Measurements from ENCODE around the gene TSPEAR. TPM values are rescaled to one million over a fixed set of nuclear protein-coding genes. Genes with fewer than 3 reads are reported as not detected.

Gene TSPEAR
- total and polyA plus RNA-seq, 9 of the 15 experiments (the other 6 are each of a cell fraction or from before 2014, with no cell fraction given): not detected

GRCh38 chr21:44650973-44651675, 60.2 kb downstream of the TSPEAR start (continued):
- no peak for TF ChIP-seq ZNF717 (CRISPR knock-in tag; IDR thresholded peaks at IDR 0.05)
- TF ChIP-seq, protein P1, sequence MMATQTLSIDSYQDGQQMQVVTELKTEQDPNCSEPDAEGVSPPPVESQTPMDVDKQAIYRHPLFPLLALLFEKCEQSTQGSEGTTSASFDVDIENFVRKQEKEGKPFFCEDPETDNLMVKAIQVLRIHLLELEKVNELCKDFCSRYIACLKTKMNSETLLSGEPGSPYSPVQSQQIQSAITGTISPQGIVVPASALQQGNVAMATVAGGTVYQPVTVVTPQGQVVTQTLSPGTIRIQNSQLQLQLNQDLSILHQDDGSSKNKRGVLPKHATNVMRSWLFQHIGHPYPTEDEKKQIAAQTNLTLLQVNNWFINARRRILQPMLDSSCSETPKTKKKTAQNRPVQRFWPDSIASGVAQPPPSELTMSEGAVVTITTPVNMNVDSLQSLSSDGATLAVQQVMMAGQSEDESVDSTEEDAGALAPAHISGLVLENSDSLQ (IDR thresholded peaks at IDR 0.05): no peak
- no peak for TF ChIP-seq ZNF354B (CRISPR knock-in tag; IDR thresholded peaks at IDR 0.05)

DNA sequence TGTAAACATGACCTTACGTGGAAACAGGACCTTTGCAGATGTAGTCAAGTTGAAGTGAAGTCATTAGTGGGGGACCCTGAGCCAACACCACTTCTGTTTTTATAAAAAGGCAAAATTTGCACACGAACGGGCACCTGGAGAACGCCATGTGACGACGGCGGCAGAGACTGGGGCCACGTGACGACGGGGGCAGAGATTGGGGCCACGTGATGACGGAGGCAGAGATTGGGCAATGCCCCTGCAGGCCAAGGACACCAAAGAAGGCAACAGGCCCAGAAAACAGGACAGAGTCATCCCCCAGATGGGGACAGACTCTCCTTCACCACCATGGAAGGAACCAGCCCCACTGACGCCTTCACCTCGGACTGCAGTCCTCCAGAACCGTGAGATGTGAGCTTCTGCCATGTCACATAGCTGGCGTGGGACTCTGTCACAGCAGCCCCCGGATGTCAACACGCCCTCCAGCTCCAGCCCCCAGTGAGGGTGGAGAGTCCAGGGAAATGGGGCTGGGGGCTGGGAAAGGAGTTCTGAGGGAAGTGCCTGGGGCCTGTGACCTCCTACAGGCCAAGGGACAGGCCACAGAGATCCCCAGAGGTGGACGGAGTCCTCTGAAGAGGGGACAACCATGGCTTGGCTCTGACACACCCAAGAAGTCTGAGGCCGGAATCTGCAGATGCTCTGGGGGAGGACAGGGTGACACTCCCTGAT, 61.0 kb downstream of the TSPEAR start:
- CTCF ChIA-PET (ENCODE audit: low intra/inter-chr PET ratio): no interaction called here
- in situ Hi-C loops (cut with MboI): no loop called here
- no peak overlapping the region for H3K9ac ChIP-seq (ENCODE audit: insufficient read depth in 1 of 2, low read depth in 2 of 2, low read length in 2 of 2)
- H3K9me3 ChIP-seq (replicated peaks; ENCODE audit: control insufficient read depth, insufficient read depth, low read depth, low read length): no peaks in the 10 kb centered on the region
- H2AFZ ChIP-seq (ENCODE audit: low read depth, low read length): no peak overlapping the region
- H3K36me3 ChIP-seq (ENCODE audit: control insufficient read depth, insufficient read depth, low read length): no peaks in the 10 kb centered on the region
- no TSS peak for BruUV-seq (replicated peaks)
- FAIRE-seq (no peak), ATAC-seq (no peak), DNase-seq (ENCODE audit: extremely low read depth in 1 of 4, low spot score in 3 of 4) (no peak)
- WGBS (ENCODE audit: insufficient coverage, low coverage, missing lambda C conversion rate): 1% methylated on average over 20 of the region's 20 CpGs
- POLR2A ChIA-PET: interaction anchor here (0.6 to 1.2 kb wide), 4 partner anchors 13 to 1131 kb away, joined by 3 to 4 read pairs (median 4); partner anchors contain the start of genes KRTAP10-10 and KRTAP12-1
- H3K4me2 ChIP-seq (ENCODE audit: insufficient read depth, low read length): no peak overlapping the region
- intact Hi-C loops (cut with micrococcal nuclease): no loop called here
- no peaks in the 10 kb centered on the region for H4K20me1 ChIP-seq (replicated peaks; ENCODE audit: control insufficient read depth, insufficient read depth, low read length)
- H3K79me2 ChIP-seq (ENCODE audit: control insufficient read depth, insufficient read depth, low read length): no peaks in the 10 kb centered on the region
- no peak overlapping the region for H3K4me3 ChIP-seq
- H3K4me1 ChIP-seq (replicated peaks in 1 of 2; ENCODE audit: control insufficient read depth in 2 of 2, insufficient read depth in 2 of 2, low read length in 2 of 2): peaks cover 0 to 6% of the 10 kb centered on the region in 2 experiments; a peak in 2 of 5 replicates
- peaks cover 13 to 74% of the 10 kb centered on the region in 2 experiments; a peak in 4 of 5 replicates for H3K27me3 ChIP-seq (ENCODE audit: control insufficient read depth in 2 of 2, insufficient read depth in 2 of 2, low read length in 2 of 2)
- H3K27ac ChIP-seq (ENCODE audit: extremely low read depth, low read depth, low read length): no peak overlapping the region
- H3K9me1 ChIP-seq (ENCODE audit: control insufficient read depth, insufficient read depth, low read length): no peaks in the 10 kb centered on the region
- TF ChIP-seq CEBPB (tag; IDR thresholded peaks at IDR 0.05) (0 out of 2 replicates have a peak, but pooled peaks have one; percentile 16), USF2 (CRISPR knock-in tag; IDR thresholded peaks at IDR 0.05) (peak; percentile 61), RAD51 (IDR thresholded peaks at IDR 0.05; ENCODE audit: borderline replicate concordance, low read depth) (peak; percentile 61; the same call in 1 of the 2 replicates)
- TF ChIP-seq, protein P2, sequence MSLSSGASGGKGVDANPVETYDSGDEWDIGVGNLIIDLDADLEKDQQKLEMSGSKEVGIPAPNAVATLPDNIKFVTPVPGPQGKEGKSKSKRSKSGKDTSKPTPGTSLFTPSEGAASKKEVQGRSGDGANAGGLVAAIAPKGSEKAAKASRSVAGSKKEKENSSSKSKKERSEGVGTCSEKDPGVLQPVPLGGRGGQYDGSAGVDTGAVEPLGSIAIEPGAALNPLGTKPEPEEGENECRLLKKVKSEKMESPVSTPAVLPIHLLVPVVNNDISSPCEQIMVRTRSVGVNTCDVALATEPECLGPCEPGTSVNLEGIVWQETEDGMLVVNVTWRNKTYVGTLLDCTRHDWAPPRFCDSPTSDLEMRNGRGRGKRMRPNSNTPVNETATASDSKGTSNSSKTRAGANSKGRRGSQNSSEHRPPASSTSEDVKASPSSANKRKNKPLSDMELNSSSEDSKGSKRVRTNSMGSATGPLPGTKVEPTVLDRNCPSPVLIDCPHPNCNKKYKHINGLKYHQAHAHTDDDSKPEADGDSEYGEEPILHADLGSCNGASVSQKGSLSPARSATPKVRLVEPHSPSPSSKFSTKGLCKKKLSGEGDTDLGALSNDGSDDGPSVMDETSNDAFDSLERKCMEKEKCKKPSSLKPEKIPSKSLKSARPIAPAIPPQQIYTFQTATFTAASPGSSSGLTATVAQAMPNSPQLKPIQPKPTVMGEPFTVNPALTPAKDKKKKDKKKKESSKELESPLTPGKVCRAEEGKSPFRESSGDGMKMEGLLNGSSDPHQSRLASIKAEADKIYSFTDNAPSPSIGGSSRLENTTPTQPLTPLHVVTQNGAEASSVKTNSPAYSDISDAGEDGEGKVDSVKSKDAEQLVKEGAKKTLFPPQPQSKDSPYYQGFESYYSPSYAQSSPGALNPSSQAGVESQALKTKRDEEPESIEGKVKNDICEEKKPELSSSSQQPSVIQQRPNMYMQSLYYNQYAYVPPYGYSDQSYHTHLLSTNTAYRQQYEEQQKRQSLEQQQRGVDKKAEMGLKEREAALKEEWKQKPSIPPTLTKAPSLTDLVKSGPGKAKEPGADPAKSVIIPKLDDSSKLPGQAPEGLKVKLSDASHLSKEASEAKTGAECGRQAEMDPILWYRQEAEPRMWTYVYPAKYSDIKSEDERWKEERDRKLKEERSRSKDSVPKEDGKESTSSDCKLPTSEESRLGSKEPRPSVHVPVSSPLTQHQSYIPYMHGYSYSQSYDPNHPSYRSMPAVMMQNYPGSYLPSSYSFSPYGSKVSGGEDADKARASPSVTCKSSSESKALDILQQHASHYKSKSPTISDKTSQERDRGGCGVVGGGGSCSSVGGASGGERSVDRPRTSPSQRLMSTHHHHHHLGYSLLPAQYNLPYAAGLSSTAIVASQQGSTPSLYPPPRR (CRISPR knock-in tag; IDR thresholded peaks at IDR 0.05; ENCODE audit: borderline replicate concordance): no peak
- TF ChIP-seq, protein P3, sequence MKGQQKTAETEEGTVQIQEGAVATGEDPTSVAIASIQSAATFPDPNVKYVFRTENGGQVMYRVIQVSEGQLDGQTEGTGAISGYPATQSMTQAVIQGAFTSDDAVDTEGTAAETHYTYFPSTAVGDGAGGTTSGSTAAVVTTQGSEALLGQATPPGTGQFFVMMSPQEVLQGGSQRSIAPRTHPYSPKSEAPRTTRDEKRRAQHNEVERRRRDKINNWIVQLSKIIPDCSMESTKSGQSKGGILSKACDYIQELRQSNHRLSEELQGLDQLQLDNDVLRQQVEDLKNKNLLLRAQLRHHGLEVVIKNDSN (CRISPR knock-in tag; IDR thresholded peaks at IDR 0.05): peak; percentile 68
